ENCODE data around the gene DCX. TPM values are rescaled to one million over a fixed set of nuclear protein-coding genes. Genes with fewer than 3 reads are reported as not detected.
A peak's percentile ranks its signal among the peaks of the same experiment; 100 is the strongest.

Gene DCX
- 3.4 TPM for polyA plus RNA-seq (2013, experiment 1 of 2)
- polyA plus RNA-seq (2013, experiment 2 of 2): 2.4 TPM

DNA sequence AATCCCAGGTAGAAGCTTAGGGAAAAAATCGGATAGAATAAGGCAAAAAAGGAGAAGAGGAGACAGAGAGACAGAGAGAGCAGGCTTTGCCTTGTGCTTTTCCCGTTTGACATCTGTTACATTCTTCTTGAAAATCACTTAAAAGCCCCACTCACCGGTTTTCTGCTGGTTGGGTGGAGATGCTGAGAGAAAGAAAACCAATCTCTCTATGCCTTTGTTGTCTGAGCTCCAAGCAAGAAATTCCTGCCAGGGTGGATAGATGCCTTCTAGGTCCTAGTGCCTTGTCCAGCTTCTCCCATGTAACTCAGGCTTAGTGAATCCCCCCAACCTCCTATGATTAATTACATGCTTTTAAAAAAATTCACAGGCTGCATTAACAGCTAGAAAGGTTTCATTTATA is at the start of gene DCX:
Gene DCX (minus strand): TSS at position 210 of the 400 bp plus-strand sequence. CDS start 1,794 bp downstream, outside the sequence.
- Histone ChIP-seq H3K4me3 (ENCODE audit: extremely low read depth, insufficient read depth, low read length, poor library complexity, severe bottlenecking) (no peak within 1 kb of the TSS), H3K36me3 (ENCODE audit: control insufficient read depth, insufficient read depth, low read length) (no peaks in the 10 kb centered on the region), H3K4me1 (ENCODE audit: control insufficient read depth, insufficient read depth, low read length, poor library complexity, severe bottlenecking) (no peaks in the 10 kb centered on the region), H3K9me3 (ENCODE audit: control insufficient read depth, low read length) (no peaks in the 10 kb centered on the region), H3K27ac (ENCODE audit: low read depth, low read length, severe bottlenecking) (no peak within 1 kb of the TSS)
- WGBS, 2 experiments (ENCODE audit: insufficient coverage in 2 of 2): no CpG with 5 or more reads among the region's 3 CpGs

DNA sequence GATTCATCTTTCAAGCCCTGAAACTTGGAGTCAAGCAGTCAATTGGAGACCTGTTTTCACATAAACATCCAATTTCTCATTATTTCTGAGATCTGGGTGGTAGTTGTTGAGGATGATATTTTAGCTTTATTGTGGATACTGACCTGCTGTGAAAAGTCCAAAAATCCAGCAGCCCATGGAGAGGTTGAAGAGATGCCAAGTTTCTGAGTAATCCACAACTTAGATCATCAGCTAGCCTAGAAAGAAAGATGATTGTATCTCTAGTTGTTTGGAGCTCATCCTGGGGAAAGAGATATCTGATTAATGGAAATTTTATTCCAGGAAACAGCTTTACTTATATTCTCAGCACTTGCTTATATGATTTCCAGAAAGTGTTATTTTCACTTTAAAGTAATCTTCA is 48.6 kb upstream of the DCX start:
- Histone ChIP-seq H3K9me3 (ENCODE audit: control insufficient read depth, low read length) (no peaks in the 10 kb centered on the region), H3K36me3 (ENCODE audit: control insufficient read depth, insufficient read depth, low read length) (no peaks in the 10 kb centered on the region), H3K4me1 (ENCODE audit: control insufficient read depth, insufficient read depth, low read length, poor library complexity, severe bottlenecking) (peaks cover 5% of the 10 kb centered on the region), H3K4me3 (ENCODE audit: extremely low read depth, insufficient read depth, low read length, poor library complexity, severe bottlenecking) (no peak overlapping the region), H3K27ac (ENCODE audit: low read depth, low read length, severe bottlenecking) (no peak overlapping the region)

DNA sequence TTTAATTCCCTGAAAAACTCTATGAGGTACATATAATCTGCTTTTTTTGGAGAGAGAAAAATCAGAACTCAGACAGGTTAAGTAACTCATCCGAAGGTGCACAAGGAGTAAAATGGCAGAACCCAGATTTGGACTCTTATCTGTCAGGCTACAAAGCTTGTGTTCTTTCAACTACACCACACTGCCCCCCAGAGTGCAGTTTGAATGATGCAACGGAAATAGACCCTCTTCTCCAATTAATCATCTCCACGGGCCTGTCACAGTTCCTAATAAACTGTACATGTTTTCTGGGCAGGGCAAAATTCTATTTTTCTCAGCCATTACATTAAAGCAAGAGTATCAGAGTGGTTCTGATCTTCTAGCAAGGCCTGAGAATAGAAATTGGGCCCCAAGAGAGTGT is 35.3 kb upstream of the DCX start:
- Histone ChIP-seq H3K27ac (ENCODE audit: low read depth, low read length, severe bottlenecking) (no peak overlapping the region), H3K4me3 (ENCODE audit: extremely low read depth, insufficient read depth, low read length, poor library complexity, severe bottlenecking) (no peak overlapping the region), H3K9me3 (ENCODE audit: control insufficient read depth, low read length) (no peaks in the 10 kb centered on the region), H3K4me1 (ENCODE audit: control insufficient read depth, insufficient read depth, low read length, poor library complexity, severe bottlenecking) (no peaks in the 10 kb centered on the region), H3K36me3 (ENCODE audit: control insufficient read depth, insufficient read depth, low read length) (no peaks in the 10 kb centered on the region)
- no CpG with 5 or more reads among the region's 3 CpGs for WGBS, 2 experiments (ENCODE audit: insufficient coverage in 2 of 2)

GRCh38 chrX:111445485-111445884 is 33.5 kb upstream of the DCX start:
- no peaks in the 10 kb centered on the region for H3K4me1 ChIP-seq (ENCODE audit: control insufficient read depth, insufficient read depth, low read length, poor library complexity, severe bottlenecking)
- no peak overlapping the region for H3K27ac ChIP-seq (ENCODE audit: low read depth, low read length, severe bottlenecking)
- no peaks in the 10 kb centered on the region for H3K36me3 ChIP-seq (ENCODE audit: control insufficient read depth, insufficient read depth, low read length)
- no peak overlapping the region for H3K4me3 ChIP-seq (ENCODE audit: extremely low read depth, insufficient read depth, low read length, poor library complexity, severe bottlenecking)
- no CpG with 5 or more reads among the region's 3 CpGs for WGBS, 2 experiments (ENCODE audit: insufficient coverage in 2 of 2)
- no peaks in the 10 kb centered on the region for H3K9me3 ChIP-seq (ENCODE audit: control insufficient read depth, low read length)

- H3K9me3 ChIP-seq (ENCODE audit: control insufficient read depth, low read length): no peaks in the 10 kb centered on the region
- no peak overlapping the region for H3K4me3 ChIP-seq (ENCODE audit: extremely low read depth, insufficient read depth, low read length, poor library complexity, severe bottlenecking)
- no peak overlapping the region for H3K27ac ChIP-seq (ENCODE audit: low read depth, low read length, severe bottlenecking)
- no peaks in the 10 kb centered on the region for H3K4me1 ChIP-seq (ENCODE audit: control insufficient read depth, insufficient read depth, low read length, poor library complexity, severe bottlenecking)
- WGBS, 2 experiments (ENCODE audit: insufficient coverage in 2 of 2): 75% methylated on average over 3 of the region's 6 CpGs; no CpG with 5 or more reads in 1 of the 2 experiments
- no peaks in the 10 kb centered on the region for H3K36me3 ChIP-seq (ENCODE audit: control insufficient read depth, insufficient read depth, low read length)
Observed at GRCh38 chrX:111444881-111445280, 32.9 kb upstream of the DCX start.

GRCh38 chrX:111443946-111444345 is 32.0 kb upstream of the DCX start:
- no CpG with 5 or more reads among the region's 1 CpG for WGBS, 2 experiments (ENCODE audit: insufficient coverage in 2 of 2)
- H3K27ac ChIP-seq (ENCODE audit: low read depth, low read length, severe bottlenecking): no peak overlapping the region

DNA sequence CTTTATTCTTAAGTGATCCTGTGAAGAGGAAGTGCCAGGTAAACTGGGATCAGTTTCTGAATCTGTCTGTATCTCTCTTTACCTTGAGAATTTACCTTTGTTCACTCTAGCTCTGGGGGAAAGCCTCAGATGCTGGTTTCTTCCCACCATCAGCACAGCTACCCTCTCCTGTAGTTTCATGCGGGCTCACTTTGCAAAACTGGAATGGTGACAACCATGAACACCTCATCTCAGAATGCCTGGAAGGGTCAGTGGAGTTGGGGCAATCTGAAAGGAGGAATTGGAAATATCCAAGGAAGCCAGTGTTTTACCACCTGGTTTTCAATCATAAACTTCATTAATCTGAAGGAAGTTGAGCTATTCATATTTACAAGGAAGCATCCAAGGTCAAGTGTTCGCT is 30.8 kb upstream of the DCX start:
- 100% methylated on average over 1 of the region's 2 CpGs; no CpG with 5 or more reads in 1 of the 2 experiments for WGBS, 2 experiments (ENCODE audit: insufficient coverage in 2 of 2)

More at GRCh38 chrX:111443946-111444345, 32.0 kb upstream of the DCX start:
- H3K9me3 ChIP-seq (ENCODE audit: control insufficient read depth, low read length): no peaks in the 10 kb centered on the region
- H3K4me3 ChIP-seq (ENCODE audit: extremely low read depth, insufficient read depth, low read length, poor library complexity, severe bottlenecking): no peak overlapping the region
- H3K36me3 ChIP-seq (ENCODE audit: control insufficient read depth, insufficient read depth, low read length): no peaks in the 10 kb centered on the region
- H3K4me1 ChIP-seq (ENCODE audit: control insufficient read depth, insufficient read depth, low read length, poor library complexity, severe bottlenecking): no peaks in the 10 kb centered on the region

GRCh38 chrX:111435469-111435868 is 23.5 kb upstream of the DCX start:
- WGBS, 2 experiments (ENCODE audit: insufficient coverage in 2 of 2): no CpG with 5 or more reads among the region's 1 CpG
- Histone ChIP-seq H3K36me3 (ENCODE audit: control insufficient read depth, insufficient read depth, low read length) (no peaks in the 10 kb centered on the region), H3K4me3 (ENCODE audit: extremely low read depth, insufficient read depth, low read length, poor library complexity, severe bottlenecking) (no peak overlapping the region), H3K27ac (ENCODE audit: low read depth, low read length, severe bottlenecking) (no peak overlapping the region), H3K9me3 (ENCODE audit: control insufficient read depth, low read length) (no peaks in the 10 kb centered on the region), H3K4me1 (ENCODE audit: control insufficient read depth, insufficient read depth, low read length, poor library complexity, severe bottlenecking) (no peaks in the 10 kb centered on the region)

More for the DNA sequence above, 30.8 kb upstream of the DCX start:
- Histone ChIP-seq H3K9me3 (ENCODE audit: control insufficient read depth, low read length) (no peaks in the 10 kb centered on the region), H3K36me3 (ENCODE audit: control insufficient read depth, insufficient read depth, low read length) (no peaks in the 10 kb centered on the region), H3K4me1 (ENCODE audit: control insufficient read depth, insufficient read depth, low read length, poor library complexity, severe bottlenecking) (no peaks in the 10 kb centered on the region), H3K4me3 (ENCODE audit: extremely low read depth, insufficient read depth, low read length, poor library complexity, severe bottlenecking) (no peak overlapping the region), H3K27ac (ENCODE audit: low read depth, low read length, severe bottlenecking) (no peak overlapping the region)

- Histone ChIP-seq H3K9me3 (ENCODE audit: control insufficient read depth, low read length) (no peaks in the 10 kb centered on the region), H3K27ac (ENCODE audit: low read depth, low read length, severe bottlenecking) (no peak overlapping the region), H3K4me1 (ENCODE audit: control insufficient read depth, insufficient read depth, low read length, poor library complexity, severe bottlenecking) (no peaks in the 10 kb centered on the region), H3K36me3 (ENCODE audit: control insufficient read depth, insufficient read depth, low read length) (no peaks in the 10 kb centered on the region), H3K4me3 (ENCODE audit: extremely low read depth, insufficient read depth, low read length, poor library complexity, severe bottlenecking) (no peak overlapping the region)
- WGBS, 2 experiments (ENCODE audit: insufficient coverage in 2 of 2): no CpG with 5 or more reads among the region's 2 CpGs
Observed at GRCh38 chrX:111431001-111431400, 19.0 kb upstream of the DCX start.

GRCh38 chrX:111411557-111411956 is 435 bp downstream of the DCX start:
- no peak overlapping the region for H3K4me3 ChIP-seq (ENCODE audit: extremely low read depth, insufficient read depth, low read length, poor library complexity, severe bottlenecking)
- WGBS, 2 experiments (ENCODE audit: insufficient coverage in 2 of 2): no CpG with 5 or more reads among the region's 2 CpGs
- H3K36me3 ChIP-seq (ENCODE audit: control insufficient read depth, insufficient read depth, low read length): no peaks in the 10 kb centered on the region
- no peaks in the 10 kb centered on the region for H3K9me3 ChIP-seq (ENCODE audit: control insufficient read depth, low read length)
- no peak overlapping the region for H3K27ac ChIP-seq (ENCODE audit: low read depth, low read length, severe bottlenecking)
- no peaks in the 10 kb centered on the region for H3K4me1 ChIP-seq (ENCODE audit: control insufficient read depth, insufficient read depth, low read length, poor library complexity, severe bottlenecking)

- H3K9me3 ChIP-seq (ENCODE audit: control insufficient read depth, low read length): no peaks in the 10 kb centered on the region
- H3K4me3 ChIP-seq (ENCODE audit: extremely low read depth, insufficient read depth, low read length, poor library complexity, severe bottlenecking): no peak overlapping the region
- H3K4me1 ChIP-seq (ENCODE audit: control insufficient read depth, insufficient read depth, low read length, poor library complexity, severe bottlenecking): no peaks in the 10 kb centered on the region
- no peaks in the 10 kb centered on the region for H3K36me3 ChIP-seq (ENCODE audit: control insufficient read depth, insufficient read depth, low read length)
- peak overlapping the region; percentile 10 for H3K27ac ChIP-seq (ENCODE audit: low read depth, low read length, severe bottlenecking)
- no CpG with 5 or more reads among the region's 2 CpGs for WGBS, 2 experiments (ENCODE audit: insufficient coverage in 2 of 2)
Observed at GRCh38 chrX:111410590-111411078, 1.4 kb downstream of the DCX start.

All from mesodermal cell (in vitro differentiated cells).